GM23248 (cell line): Measurements from ENCODE around the gene RPP25L. TPM values are rescaled to one million over a fixed set of nuclear protein-coding genes. Genes with fewer than 3 reads are reported as not detected.

ENCODE experiments used
- DNase-seq: peaks from one replicate; pipeline ENCODE4 v3.0.0-alpha.2; 2015
- H2AFZ ChIP-seq: fragments of 200-600 bp; sonication (generic); 2 replicates; pipeline ENCODE4 v1.6.1; 2016; ENCODE audit warnings: antibody characterized with exemption
- H3F3A ChIP-seq: fragments of 200-600 bp; sonication (generic); 2 replicates; pipeline ENCODE4 v1.6.1; 2016; ENCODE audit warnings: mild to moderate bottlenecking, antibody characterized with exemption, mixed run types; ENCODE audit not compliant: insufficient read depth
- H3K27ac ChIP-seq: fragments of 200-600 bp; sonication (generic); 2 replicates; pipeline ENCODE4 v1.5.1; 2016; ENCODE audit warnings: mild to moderate bottlenecking
- H3K27me3 ChIP-seq: fragments of 200-600 bp; sonication (generic); replicated peaks from 2 replicates; pipeline ENCODE4 v1.6.1; 2016; ENCODE audit warnings: mild to moderate bottlenecking; ENCODE audit not compliant: insufficient read depth
- H3K36me3 ChIP-seq: fragments of 200-600 bp; sonication (generic); 2 replicates; pipeline ENCODE4 v1.6.1; 2016; ENCODE audit warnings: low read depth, mild to moderate bottlenecking
- H3K4me1 ChIP-seq: fragments of 200-600 bp; sonication (generic); 2 replicates; pipeline ENCODE4 v1.6.1; 2016; ENCODE audit warnings: mild to moderate bottlenecking; ENCODE audit not compliant: insufficient read depth
- H3K4me2 ChIP-seq: fragments of 200-600 bp; sonication (generic); one replicate; pipeline ENCODE4 v1.6.1; 2016; ENCODE audit warnings: mild to moderate bottlenecking; ENCODE audit not compliant: unreplicated experiment
- H3K4me3 ChIP-seq: fragments of 200-600 bp; sonication (generic); 2 replicates; pipeline ENCODE4 v1.5.1; 2016; ENCODE audit warnings: mild to moderate bottlenecking
- H3K79me2 ChIP-seq: fragments of 200-600 bp; sonication (generic); 2 replicates; pipeline ENCODE4 v1.6.1; 2016; ENCODE audit warnings: mild to moderate bottlenecking; ENCODE audit not compliant: insufficient read depth
- H3K9ac ChIP-seq: fragments of 200-600 bp; sonication (generic); 2 replicates; pipeline ENCODE4 v1.6.1; 2016; ENCODE audit warnings: mild to moderate bottlenecking
- H3K9me2 ChIP-seq: fragments of 200-600 bp; sonication (generic); 2 replicates; pipeline ENCODE4 v1.6.1; 2016; ENCODE audit warnings: mixed run types, mild to moderate bottlenecking, moderate library complexity; ENCODE audit not compliant: insufficient read depth
- H3K9me3 ChIP-seq: fragments of 200-600 bp; sonication (generic); one replicate; pipeline ENCODE4 v1.6.1; 2017; ENCODE audit warnings: low read depth
- H4K20me1 ChIP-seq: fragments of 200-600 bp; sonication (generic); 2 replicates; pipeline ENCODE4 v1.6.0; 2016; ENCODE audit not compliant: insufficient read depth
- EZH2 ChIP-seq: fragments of 200-600 bp; sonication (generic); IDR thresholded peaks from 2 replicates; pipeline ENCODE4 v1.6.1; 2018; ENCODE audit warnings: antibody characterized with exemption, mild to moderate bottlenecking; ENCODE audit not compliant: insufficient read depth, poor library complexity, severe bottlenecking
- EZH2phosphoT487 ChIP-seq: fragments of 200-600 bp; sonication (generic); IDR thresholded peaks from 2 replicates; pipeline ENCODE4 v1.6.1; 2018; ENCODE audit warnings: antibody characterized with exemption, moderate library complexity, mild to moderate bottlenecking, low read depth; ENCODE audit not compliant: insufficient read depth
- WGBS, 2 experiments: methylation state at CpG; one replicate each; pipeline ENCODE4 v1.1.6; 2015 to 2017; ENCODE audit warnings: low lambda C conversion rate in 2 of 2, low coverage in 1 of 2; ENCODE audit errors: missing lambda C conversion rate in 2 of 2; 5-methylcytosine and 5-hydroxymethylcytosine counted together
- in situ Hi-C: fragments of 300-500 bp; cut with MboI; formaldehyde crosslinking; loops from 2 replicates; pipeline ENCODE4 v1.15.0; 2020
- polyA plus RNA-seq: library from polyadenylated mRNA; unstranded; fragments of >200 nt; fragmentation: Nextera tagmentation; extraction: Ambion mirVana; gene quantifications from 2 replicates; pipeline ENCODE4 v1.2.1, GENCODE V29; 2016
- total RNA-seq: library from RNA; depleted of rRNA; stranded (reverse); fragments of >200 nt; shearing (Covaris generic); gene quantifications from 2 replicates; pipeline ENCODE4 v1.2.3, GENCODE V29; 2014

The RPP25L gene
- total and polyA plus RNA-seq, 2 experiments from 2014 or later: 16.9 to 21.0 TPM

- Histone ChIP-seq H3K27ac (no peak overlapping the region), H3F3A (peaks cover 7% of the 10 kb centered on the region; the same call in 1 of the 2 replicates), H3K79me2 (no peaks in the 10 kb centered on the region), H3K36me3 (no peaks in the 10 kb centered on the region), H3K9ac (no peak overlapping the region), H3K9me3 (no peaks in the 10 kb centered on the region), H3K4me2 (peak overlapping the region; percentile 30), H4K20me1 (no peaks in the 10 kb centered on the region), H3K27me3 (peaks cover 65% of the 10 kb centered on the region), H3K4me3 (peak overlapping the region; percentile 52), H3K9me2 (no peaks in the 10 kb centered on the region), H3K4me1 (no peaks in the 10 kb centered on the region), H2AFZ (0 out of 2 replicates have a peak overlapping the region, but pooled peaks have one; percentile 33)
- no peak for DNase-seq
- WGBS, 2 experiments: 17 to 22% methylated on average over 14 to 20 of the region's 20 CpGs
- in situ Hi-C loops: no loop called here
- TF ChIP-seq EZH2phosphoT487: peak; percentile 88
- TF ChIP-seq EZH2: peak; percentile 100
These were observed 16.1 kb upstream of the RPP25L start for GRCh38 chr9:34627716-34628655.

GRCh38 chr9:34625186-34625486, 13.2 kb upstream of the RPP25L start:
- TF ChIP-seq EZH2phosphoT487 (no peak), EZH2 (no peak)
- no peak overlapping the region for H3K4me2 ChIP-seq
- no peak overlapping the region for H3K4me3 ChIP-seq
- in situ Hi-C loops: no loop called here
- no peaks in the 10 kb centered on the region for H3K9me3 ChIP-seq
- H4K20me1 ChIP-seq: no peaks in the 10 kb centered on the region
- no peak overlapping the region for H3K27ac ChIP-seq
- H3K4me1 ChIP-seq: no peaks in the 10 kb centered on the region
- no peaks in the 10 kb centered on the region for H3K36me3 ChIP-seq
- no peak for DNase-seq
- no peak overlapping the region for H3K9ac ChIP-seq
- WGBS, 2 experiments: 48 to 56% methylated on average over 3 of the region's 3 CpGs
- H3K79me2 ChIP-seq: peaks cover 1% of the 10 kb centered on the region
- H3K27me3 ChIP-seq: peaks cover 60% of the 10 kb centered on the region
- H2AFZ ChIP-seq: no peak overlapping the region
- H3F3A ChIP-seq: no peaks in the 10 kb centered on the region
- H3K9me2 ChIP-seq: no peaks in the 10 kb centered on the region

GRCh38 chr9:34624475-34625185, 12.7 kb upstream of the RPP25L start:
- H3K4me3 ChIP-seq: no peak overlapping the region
- no peak overlapping the region for H2AFZ ChIP-seq
- DNase-seq: no peak
- H3K4me2 ChIP-seq: no peak overlapping the region
- H3K27ac ChIP-seq: no peak overlapping the region
- no peaks in the 10 kb centered on the region for H3F3A ChIP-seq
- H4K20me1 ChIP-seq: no peaks in the 10 kb centered on the region
- no peaks in the 10 kb centered on the region for H3K9me2 ChIP-seq
- peaks cover 56% of the 10 kb centered on the region for H3K27me3 ChIP-seq
- H3K79me2 ChIP-seq: peaks cover 7% of the 10 kb centered on the region
- TF ChIP-seq EZH2: no peak
- no peak for TF ChIP-seq EZH2phosphoT487
- no peaks in the 10 kb centered on the region for H3K9me3 ChIP-seq
- H3K36me3 ChIP-seq: no peaks in the 10 kb centered on the region
- 0 out of 2 replicates have a peak, but pooled peaks cover under 1% of the 10 kb centered on the region for H3K4me1 ChIP-seq
- WGBS, 2 experiments: 32 to 34% methylated on average over 21 to 39 of the region's 39 CpGs
- no peak overlapping the region for H3K9ac ChIP-seq
- in situ Hi-C loops: loop anchor here (25.0 kb wide), 1 partner anchor 112 kb away; the partner anchor contains the start of gene ENHO

GRCh38 chr9:34623374-34624235, 11.7 kb upstream of the RPP25L start:
- no peak for DNase-seq
- no peak overlapping the region for H2AFZ ChIP-seq
- TF ChIP-seq EZH2phosphoT487 (no peak), EZH2 (peak; percentile 1)
- no peaks in the 10 kb centered on the region for H3F3A ChIP-seq
- peaks cover 8% of the 10 kb centered on the region for H3K4me1 ChIP-seq
- no peaks in the 10 kb centered on the region for H3K9me3 ChIP-seq
- H3K27me3 ChIP-seq: peaks cover 49% of the 10 kb centered on the region
- WGBS, 2 experiments: 14 to 25% methylated on average over 41 to 63 of the region's 63 CpGs
- H3K9ac ChIP-seq: no peak overlapping the region
- H3K4me3 ChIP-seq: no peak overlapping the region
- H3K4me2 ChIP-seq: no peak overlapping the region
- H3K9me2 ChIP-seq: no peaks in the 10 kb centered on the region
- in situ Hi-C loops: loop anchor here (25.0 kb wide), 1 partner anchor 111 kb away; the partner anchor contains the start of gene ENHO
- H3K79me2 ChIP-seq: peaks cover 17% of the 10 kb centered on the region
- no peaks in the 10 kb centered on the region for H4K20me1 ChIP-seq
- no peaks in the 10 kb centered on the region for H3K36me3 ChIP-seq
- H3K27ac ChIP-seq: no peak overlapping the region
